Osteoblast (primary cell): Measurements from ENCODE around the gene HCLS1. TPM values are rescaled to one million over a fixed set of nuclear protein-coding genes. Genes with fewer than 3 reads are reported as not detected.
"Not testable (repeated sequence)": the region's sequence is repeated elsewhere in the genome, so short reads cannot be mapped to it uniquely, and the experiment has no call there.

Source experiments
- DNase-seq: peaks from one replicate; pipeline ENCODE4 v3.0.0; 2011; ENCODE audit warnings: low spot score, mixed read lengths; ENCODE audit not compliant: insufficient read length; ENCODE audit errors: missing footprints
- H2AFZ ChIP-seq: 2 replicates; pipeline ENCODE4 v1.6.0; 2011; ENCODE audit warnings: mild to moderate bottlenecking, low read length
- H3K27ac ChIP-seq: 2 replicates; pipeline ENCODE4 v1.5.1; 2011; ENCODE audit warnings: mild to moderate bottlenecking, low read depth, low read length, moderate library complexity
- H3K27me3 ChIP-seq: 2 replicates; pipeline ENCODE4 v1.6.0; 2012; ENCODE audit warnings: mild to moderate bottlenecking, control low read depth, inconsistent platforms, low read length, moderate library complexity; ENCODE audit not compliant: insufficient read depth
- H3K36me3 ChIP-seq: 2 replicates; pipeline ENCODE4 v1.5.1; 2011; ENCODE audit warnings: mild to moderate bottlenecking, low read length, control low read depth, moderate library complexity; ENCODE audit not compliant: insufficient read depth
- H3K4me1 ChIP-seq: 2 replicates; pipeline ENCODE4 v1.5.1; 2011; ENCODE audit warnings: mild to moderate bottlenecking, low read length, control low read depth, moderate library complexity; ENCODE audit not compliant: insufficient read depth
- H3K4me2 ChIP-seq: 2 replicates; pipeline ENCODE4 v1.6.0; 2011; ENCODE audit warnings: mild to moderate bottlenecking, low read length; ENCODE audit not compliant: insufficient read depth
- H3K4me3 ChIP-seq: fragments of 200-600 bp; sonication (generic); 3 replicates; pipeline ENCODE4 v1.5.1; 2012; ENCODE audit warnings: mild to moderate bottlenecking, low read length, inconsistent platforms; ENCODE audit not compliant: insufficient read depth
- H3K79me2 ChIP-seq: 2 replicates; pipeline ENCODE4 v1.6.0; 2012; ENCODE audit warnings: mild to moderate bottlenecking, low read length, control low read depth, inconsistent platforms; ENCODE audit not compliant: insufficient read depth
- H3K9me3 ChIP-seq: 2 replicates; pipeline ENCODE4 v1.5.1; 2011; ENCODE audit warnings: low read depth, low read length, control low read depth
- H4K20me1 ChIP-seq: 2 replicates; pipeline ENCODE4 v1.6.0; 2012; ENCODE audit warnings: mild to moderate bottlenecking, low read length, control low read depth; ENCODE audit not compliant: insufficient read depth
- total RNA-seq: library from RNA; depleted of rRNA; stranded (reverse); fragments of >200 nt; gene quantifications from 2 replicates; pipeline ENCODE4 v1.2.3, GENCODE V29; 2012
- TF ChIP-seq, protein P1 (sequence below): IDR thresholded peaks from 2 replicates; pipeline ENCODE4 v1.5.1; 2011; ENCODE audit warnings: mild to moderate bottlenecking, low read depth, low read length, moderate library complexity; ENCODE audit errors: extremely low read depth

HCLS1 gene
- total RNA-seq, 1 donor: 2.9 TPM

DNA sequence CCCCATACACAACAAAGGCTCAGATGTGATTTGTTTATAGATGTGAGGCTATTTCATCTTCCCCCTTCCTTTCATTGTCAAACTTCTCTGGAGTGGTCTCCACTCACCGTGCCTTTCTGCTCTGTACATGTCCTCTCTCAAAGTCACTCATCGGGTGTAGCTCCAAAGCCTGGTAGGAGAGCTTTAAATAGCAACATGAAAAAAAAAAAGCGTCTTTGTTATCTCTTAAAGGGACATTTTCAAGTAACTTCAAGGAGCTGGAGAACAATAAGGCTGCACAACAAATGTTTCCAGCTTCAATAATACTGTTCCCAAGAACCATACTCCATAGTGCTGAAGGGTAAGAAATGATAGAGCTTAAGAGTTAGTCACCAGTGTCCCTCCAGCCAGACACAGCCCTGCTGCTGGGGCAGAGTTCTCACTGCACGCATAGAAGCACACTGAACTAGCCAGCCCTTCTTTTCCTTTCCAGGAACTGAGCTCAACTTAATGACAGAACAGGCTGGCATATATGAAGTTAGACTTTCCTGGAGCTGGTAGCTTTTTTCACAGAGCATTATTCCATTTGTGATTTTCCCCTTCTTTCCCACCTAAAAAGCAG lies 59.4 kb downstream of the HCLS1 start:
- Histone ChIP-seq H4K20me1 (no peaks in the 10 kb centered on the region), H2AFZ (no peak overlapping the region), H3K79me2 (no peaks in the 10 kb centered on the region), H3K27ac (no peak overlapping the region), H3K9me3 (no peaks in the 10 kb centered on the region), H3K36me3 (no peaks in the 10 kb centered on the region), H3K4me2 (no peak overlapping the region), H3K27me3 (no peaks in the 10 kb centered on the region), H3K4me3 (no peak overlapping the region), H3K4me1 (no peaks in the 10 kb centered on the region)
- DNase-seq: no peak
- TF ChIP-seq, protein P1, sequence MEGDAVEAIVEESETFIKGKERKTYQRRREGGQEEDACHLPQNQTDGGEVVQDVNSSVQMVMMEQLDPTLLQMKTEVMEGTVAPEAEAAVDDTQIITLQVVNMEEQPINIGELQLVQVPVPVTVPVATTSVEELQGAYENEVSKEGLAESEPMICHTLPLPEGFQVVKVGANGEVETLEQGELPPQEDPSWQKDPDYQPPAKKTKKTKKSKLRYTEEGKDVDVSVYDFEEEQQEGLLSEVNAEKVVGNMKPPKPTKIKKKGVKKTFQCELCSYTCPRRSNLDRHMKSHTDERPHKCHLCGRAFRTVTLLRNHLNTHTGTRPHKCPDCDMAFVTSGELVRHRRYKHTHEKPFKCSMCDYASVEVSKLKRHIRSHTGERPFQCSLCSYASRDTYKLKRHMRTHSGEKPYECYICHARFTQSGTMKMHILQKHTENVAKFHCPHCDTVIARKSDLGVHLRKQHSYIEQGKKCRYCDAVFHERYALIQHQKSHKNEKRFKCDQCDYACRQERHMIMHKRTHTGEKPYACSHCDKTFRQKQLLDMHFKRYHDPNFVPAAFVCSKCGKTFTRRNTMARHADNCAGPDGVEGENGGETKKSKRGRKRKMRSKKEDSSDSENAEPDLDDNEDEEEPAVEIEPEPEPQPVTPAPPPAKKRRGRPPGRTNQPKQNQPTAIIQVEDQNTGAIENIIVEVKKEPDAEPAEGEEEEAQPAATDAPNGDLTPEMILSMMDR: no peak

DNA sequence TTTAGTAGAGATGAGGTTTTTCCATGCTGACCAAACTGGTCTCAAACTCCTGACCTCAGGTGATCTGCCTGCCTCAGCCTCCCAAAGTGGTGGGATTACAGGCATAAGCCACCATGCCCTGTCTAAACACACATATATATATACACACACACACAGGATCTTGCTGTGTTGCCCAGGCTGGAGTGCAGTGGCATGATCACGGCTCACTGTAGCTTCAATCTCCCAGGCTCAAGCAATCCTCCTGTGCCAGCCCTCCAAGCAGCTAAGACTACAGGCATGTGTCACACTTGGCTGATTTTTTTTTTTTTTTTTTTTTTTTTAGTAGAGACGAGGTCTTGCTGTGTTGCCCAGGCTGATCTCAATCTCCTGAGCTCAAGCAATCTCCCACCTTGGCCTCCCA lies 60.8 kb downstream of the HCLS1 start:
- not testable (repeated sequence) for H3K36me3 ChIP-seq, H4K20me1 ChIP-seq, H3K4me3 ChIP-seq, H3K9me3 ChIP-seq, H3K4me2 ChIP-seq, DNase-seq, H3K79me2 ChIP-seq, H3K27me3 ChIP-seq, H2AFZ ChIP-seq, H3K27ac ChIP-seq, H3K4me1 ChIP-seq

DNA sequence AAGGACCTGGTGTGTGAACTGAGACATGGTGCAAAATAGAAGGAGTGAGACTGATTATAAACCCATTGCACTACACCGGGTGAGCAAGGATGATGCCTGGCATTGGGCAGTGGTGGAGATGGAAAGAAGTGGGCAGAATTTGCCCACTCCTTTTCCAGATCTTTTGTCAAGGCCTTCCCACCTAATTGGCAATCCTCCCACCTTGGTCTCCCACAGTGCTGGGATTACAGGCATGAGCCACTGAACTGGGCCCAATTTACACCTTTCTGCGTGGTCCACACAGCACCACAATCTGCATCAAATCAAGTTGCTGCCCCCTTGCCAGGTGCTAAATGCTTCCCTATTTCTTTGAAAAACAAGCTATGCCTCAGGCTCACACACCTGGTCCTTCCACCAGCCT lies 62.1 kb downstream of the HCLS1 start:
- TF ChIP-seq, protein P1: no peak
- H3K36me3 ChIP-seq: no peaks in the 10 kb centered on the region
- no peak for DNase-seq
- H2AFZ ChIP-seq: no peak overlapping the region
- no peaks in the 10 kb centered on the region for H3K9me3 ChIP-seq
- no peaks in the 10 kb centered on the region for H3K79me2 ChIP-seq
- H3K27me3 ChIP-seq: no peaks in the 10 kb centered on the region
- H3K4me3 ChIP-seq: no peak overlapping the region
- no peak overlapping the region for H3K4me2 ChIP-seq
- H3K4me1 ChIP-seq: no peaks in the 10 kb centered on the region
- no peak overlapping the region for H3K27ac ChIP-seq
- H4K20me1 ChIP-seq: no peaks in the 10 kb centered on the region

DNA sequence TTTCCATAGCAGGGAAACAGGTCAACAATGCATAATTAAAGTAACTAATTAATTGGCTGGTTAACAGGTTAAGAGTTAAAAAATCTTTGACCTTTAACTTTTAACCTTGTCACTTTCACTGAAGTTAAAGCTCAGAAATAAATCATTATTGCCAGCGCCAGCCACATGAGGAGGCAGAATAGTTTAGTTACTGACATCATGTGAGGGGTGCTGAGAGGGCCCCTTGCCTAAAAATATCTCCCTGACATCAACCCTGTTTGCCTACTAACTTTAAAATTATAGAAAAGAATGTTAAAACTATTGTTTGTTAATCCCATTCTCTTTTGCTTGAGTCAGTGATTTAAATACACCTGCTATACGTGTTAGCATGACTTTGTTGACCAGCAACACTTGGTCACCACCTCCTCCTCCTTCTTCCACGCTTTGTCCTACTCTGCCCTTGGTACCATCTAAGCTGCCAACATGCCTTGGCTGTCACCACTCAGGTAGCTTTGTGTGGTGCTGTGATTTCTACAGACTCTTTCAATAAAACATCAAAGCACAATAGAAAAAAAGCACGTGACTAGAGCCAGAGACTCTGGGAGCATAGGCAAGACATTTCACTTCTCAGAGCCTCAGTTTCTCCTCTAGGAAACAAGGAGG lies 64.8 kb downstream of the HCLS1 start:
- Histone ChIP-seq H2AFZ (no peak overlapping the region), H3K27ac (no peak overlapping the region), H3K79me2 (no peaks in the 10 kb centered on the region), H3K27me3 (no peaks in the 10 kb centered on the region), H3K36me3 (no peaks in the 10 kb centered on the region), H3K4me1 (no peaks in the 10 kb centered on the region), H4K20me1 (no peaks in the 10 kb centered on the region), H3K4me3 (no peak overlapping the region), H3K9me3 (no peaks in the 10 kb centered on the region), H3K4me2 (no peak overlapping the region)
- TF ChIP-seq, protein P1: no peak
- DNase-seq: no peak
